HCT116 (cell line): Measurements from ENCODE around the gene LXN. TPM values are rescaled to one million over a fixed set of nuclear protein-coding genes. Genes with fewer than 3 reads are reported as not detected.

ENCODE experiments used
- ATAC-seq: fragments of 200-7000 bp; cut with Tn5 transposase; 2 replicates; pipeline ENCODE4 v1.9.1; 2020; ENCODE audit warnings: mild to moderate bottlenecking, moderate library complexity
- BruUV-seq: library from RNA; stranded (reverse); fragments of 400-500 nt; replicated peaks from 2 replicates; lab custom pipeline; 2021; lab: Mats Ljungman, UMichigan
- CTCF ChIA-PET: fragments of 300-600 bp; sonication (Branson Sonifier 250); formaldehyde crosslinking; loops from one replicate; lab custom pipeline; 2021; ENCODE audit warnings: antibody characterized with exemption; lab: Charles Lee
- POLR2A ChIA-PET: fragments of 300-600, 350-600 bp; sonication (Branson Sonifier 250); formaldehyde crosslinking; loops from one replicate; lab custom pipeline; 2021; ENCODE audit warnings: antibody characterized with exemption; lab: Charles Lee
- RAD21 ChIA-PET, 2 experiments: fragments of 300-600 bp; sonication (Branson Sonifier 250); formaldehyde crosslinking; loops; one replicate each; lab custom pipeline; 2023; ENCODE audit warnings: low total read pairs in 2 of 2; ENCODE audit not compliant: uncharacterized antibody in 2 of 2, unreplicated experiment in 2 of 2, low non-redundant PET in 1 of 2; lab: Charles Lee
- DNase-seq: peaks from one replicate; pipeline ENCODE4 v3.0.0-alpha.2; 2010; ENCODE audit warnings: low read depth, low spot score
- H2AFZ ChIP-seq: fragments of 200-600 bp; shearing (Covaris generic), sonication (generic); 2 replicates; pipeline ENCODE4 v1.6.1; 2017; ENCODE audit warnings: low read depth, mixed run types, mixed read lengths, antibody characterized with exemption, low read length; ENCODE audit not compliant: poor library complexity, severe bottlenecking
- H3K27ac ChIP-seq: 2 replicates; pipeline ENCODE4 v1.5.1; 2012; ENCODE audit warnings: low read depth, low read length
- H3K27me3 ChIP-seq: fragments of 200-600 bp; sonication (generic); 2 replicates; pipeline ENCODE4 v1.6.1; 2016; ENCODE audit warnings: mixed run types, low read length, mixed read lengths; ENCODE audit not compliant: insufficient read depth
- H3K36me3 ChIP-seq, 2 experiments: fragments of 200-500 bp in 1 of 2; fragments of 200-600 bp in 1 of 2; sonication (Bioruptor generic) in 1 of 2; sonication (generic) in 1 of 2; 2 replicates each; pipeline versions ENCODE4 v1.5.1 to v1.6.1; 2014 to 2016; ENCODE audit warnings: low read length in 2 of 2, inconsistent platforms in 1 of 2, mixed read lengths in 1 of 2, mixed run types in 1 of 2; ENCODE audit not compliant: insufficient read depth in 2 of 2, control insufficient read depth in 1 of 2
- H3K4me1 ChIP-seq, 2 experiments: fragments of 200-600 bp in 1 of 2; sonication (generic) in 1 of 2; 2 replicates each; pipeline versions ENCODE4 v1.5.1 to v1.6.1; 2012 to 2017; ENCODE audit warnings: low read length in 2 of 2, inconsistent platforms in 1 of 2, mild to moderate bottlenecking in 1 of 2, mixed read lengths in 1 of 2, mixed run types in 1 of 2, moderate library complexity in 1 of 2; ENCODE audit not compliant: insufficient read depth in 2 of 2, control insufficient read depth in 1 of 2
- H3K4me2 ChIP-seq: fragments of 200-600 bp; sonication (generic); 2 replicates; pipeline ENCODE4 v1.6.1; 2017; ENCODE audit warnings: mixed run types, low read length, mixed read lengths
- H3K4me3 ChIP-seq, 2 experiments: fragments of 200-600 bp in 1 of 2; sonication (generic) in 1 of 2; replicated peaks in 1 of 2; 2 replicates each; pipeline ENCODE4 v1.5.1; 2011 to 2016; ENCODE audit warnings: low read length in 2 of 2, control low read depth in 1 of 2, low read depth in 1 of 2, mild to moderate bottlenecking in 1 of 2, mixed read lengths in 1 of 2, mixed run types in 1 of 2
- H3K79me2 ChIP-seq: fragments of 200-600 bp; sonication (generic); 2 replicates; pipeline ENCODE4 v1.6.1; 2017; ENCODE audit warnings: mild to moderate bottlenecking, mixed run types, low read length, moderate library complexity, mixed read lengths; ENCODE audit not compliant: insufficient read depth
- H3K9ac ChIP-seq: fragments of 200-600 bp; sonication (generic); 2 replicates; pipeline ENCODE4 v1.6.1; 2016; ENCODE audit warnings: low read length, mixed read lengths
- H3K9me2 ChIP-seq: fragments of 200-600 bp; sonication (generic), shearing (Covaris generic); 2 replicates; pipeline ENCODE4 v1.6.1; 2017; ENCODE audit warnings: mixed run types, mild to moderate bottlenecking, moderate library complexity; ENCODE audit not compliant: insufficient read depth
- H3K9me3 ChIP-seq, 2 experiments: fragments of 200-500 bp in 1 of 2; fragments of 200-600 bp in 1 of 2; sonication (Bioruptor generic) in 1 of 2; sonication (generic) in 1 of 2; 2 replicates each; pipeline ENCODE4 v1.6.1; 2014 to 2017; ENCODE audit warnings: low read length in 2 of 2, mixed read lengths in 2 of 2, inconsistent platforms in 1 of 2, low read depth in 1 of 2, mild to moderate bottlenecking in 1 of 2, mixed run types in 1 of 2, moderate library complexity in 1 of 2; ENCODE audit not compliant: control insufficient read depth in 1 of 2, insufficient read depth in 1 of 2
- H4K20me1 ChIP-seq: fragments of 200-600 bp; sonication (generic), shearing (Covaris generic); 2 replicates; pipeline ENCODE4 v1.6.1; 2017; ENCODE audit warnings: mixed run types, mild to moderate bottlenecking, moderate library complexity; ENCODE audit not compliant: insufficient read depth
- ATF3 ChIP-seq: IDR thresholded peaks from 2 replicates; pipeline ENCODE4 v1.6.1; 2012
- CBX3 ChIP-seq: IDR thresholded peaks from 2 replicates; pipeline ENCODE4 v1.6.1; 2012; ENCODE audit warnings: low read depth
- CEBPB ChIP-seq: IDR thresholded peaks from 2 replicates; pipeline ENCODE4 v1.6.1; 2012; ENCODE audit warnings: low read depth
- CTCF ChIP-seq, 3 experiments: fragments of 200-600 bp in 1 of 3; sonication (generic) in 1 of 3; IDR thresholded peaks in 2 of 3; conservative IDR thresholded peaks in 1 of 3; 2 replicates each; pipeline ENCODE4 v1.5.1; 2012 to 2017; ENCODE audit warnings: low read depth in 2 of 3, low read length in 2 of 3, antibody characterized with exemption in 1 of 3, borderline replicate concordance in 1 of 3, control low read depth in 1 of 3, mild to moderate bottlenecking in 1 of 3, mixed read lengths in 1 of 3, mixed run types in 1 of 3, moderate library complexity in 1 of 3; ENCODE audit not compliant: insufficient read depth in 1 of 3
- EGR1 ChIP-seq: IDR thresholded peaks from 2 replicates; pipeline ENCODE4 v1.6.1; 2012; ENCODE audit warnings: low read depth
- ELF1 ChIP-seq: IDR thresholded peaks from 2 replicates; pipeline ENCODE4 v1.6.1; 2012; ENCODE audit warnings: low read depth, borderline replicate concordance
- EZH2 ChIP-seq: fragments of 200-600 bp; sonication (generic); IDR thresholded peaks from 2 replicates; pipeline ENCODE4 v1.6.1; 2017; ENCODE audit warnings: antibody characterized with exemption, mixed run types
- EZH2phosphoT487 ChIP-seq: fragments of 200-600 bp; IDR thresholded peaks from 2 replicates; pipeline ENCODE4 v1.6.1; 2018; ENCODE audit warnings: antibody characterized with exemption, borderline replicate concordance
- FOSL1 ChIP-seq: IDR thresholded peaks from 2 replicates; pipeline ENCODE4 v1.6.1; 2012; ENCODE audit warnings: low read depth
- JUND ChIP-seq: IDR thresholded peaks from 2 replicates; pipeline ENCODE4 v1.6.1; 2012
- POLR2A ChIP-seq: IDR thresholded peaks from 2 replicates; pipeline ENCODE4 v1.7.0; 2011; ENCODE audit warnings: borderline replicate concordance; ENCODE audit not compliant: insufficient read depth, insufficient read length; ENCODE audit errors: extremely low read depth
- REST ChIP-seq: IDR thresholded peaks from 2 replicates; pipeline ENCODE4 v1.6.1; 2012; ENCODE audit warnings: low read depth
- SIN3A ChIP-seq: IDR thresholded peaks from 2 replicates; pipeline ENCODE4 v1.6.1; 2012; ENCODE audit warnings: low read depth
- SP1 ChIP-seq: IDR thresholded peaks from 2 replicates; pipeline ENCODE4 v1.6.1; 2012; ENCODE audit warnings: low read depth
- SRF ChIP-seq: IDR thresholded peaks from 2 replicates; pipeline ENCODE4 v1.6.1; 2012; ENCODE audit warnings: low read depth
- intact Hi-C: fragments of 100-400 bp; cut with micrococcal nuclease; formaldehyde crosslinking; loops from 2 replicates; pipeline ENCODE4 v1.10.0; 2022
- total RNA-seq: library from RNA; stranded (reverse); gene quantifications from one replicate; pipeline ENCODE4 v1.2.1, GENCODE V29; 2021; ENCODE audit not compliant: unreplicated experiment

LXN gene
- total RNA-seq, 1 experiment from 2014 or later = not detected

- H3K9ac ChIP-seq = no peak overlapping the region
- H3K4me1 ChIP-seq = peaks cover 7 to 21% of the 10 kb centered on the region in 2 experiments; a peak in 3 of 4 replicates
- H3K9me3 ChIP-seq = no peaks in the 10 kb centered on the region
- POLR2A ChIA-PET = interaction anchor here (0.6 kb wide), 1 partner anchor 65 kb away, joined by 3 read pairs; no protein-coding TSS in a partner anchor
- BruUV-seq = no TSS peak
- H3K79me2 ChIP-seq = peaks cover 61% of the 10 kb centered on the region
- intact Hi-C loops = loop anchor here (10.0 kb wide), 2 partner anchors 605 to 1035 kb away; no protein-coding TSS in a partner anchor
- TF ChIP-seq SP1 (no peak), SIN3A (no peak), JUND (no peak), SRF (no peak), CEBPB (no peak), EZH2 (no peak), POLR2A (no peak)
- TF ChIP-seq, all 23 proteins: peak for 0
- DNase-seq (no peak), ATAC-seq (peak; percentile 67)
- Histone ChIP-seq H3K4me2 (no peak overlapping the region), H3K27ac (no peak overlapping the region), H3K27me3 (no peaks in the 10 kb centered on the region), H3K36me3 (peaks cover 23 to 30% of the 10 kb centered on the region in 2 experiments), H3K9me2 (no peaks in the 10 kb centered on the region), H3K4me3 (no peak overlapping the region), H4K20me1 (peaks cover 3% of the 10 kb centered on the region; the same call in 1 of the 2 replicates), H2AFZ (no peak overlapping the region)
- ChIA-PET RAD21 (no interaction called here), CTCF (interaction anchor here (2.8 kb wide), 1 partner anchor 9 kb away, joined by 9 read pairs; no protein-coding TSS in a partner anchor)
Measured at GRCh38 chr3:158649791-158650190, 22.7 kb downstream of the LXN start.

GRCh38 chr3:158644345-158644908, 28.0 kb downstream of the LXN start, which contains the start of gene GFM1:
Gene GFM1 (plus strand): TSS chr3:158644527. CDS start chr3:158644635, 108 bp downstream.
- peaks cover 7 to 16% of the 10 kb centered on the region in 2 experiments; a peak in 3 of 4 replicates for H3K4me1 ChIP-seq
- no peaks in the 10 kb centered on the region for H3K9me2 ChIP-seq
- peak within 1 kb of the TSS; percentile 71 for H3K4me2 ChIP-seq
- no peaks in the 10 kb centered on the region for H3K9me3 ChIP-seq
- H3K79me2 ChIP-seq = peaks cover 49% of the 10 kb centered on the region
- H3K4me3 ChIP-seq = peak within 1 kb of the TSS; percentile 86 to 91
- ChIA-PET POLR2A (interaction anchor here (0.7 to 2.6 kb wide), 4 partner anchors 15 to 74 kb away, joined by 3 to 11 read pairs (median 4); partner anchors contain the start of gene MLF1), CTCF (interaction anchor here (0.8 to 3.3 kb wide), 8 partner anchors 10 to 151 kb away, joined by 3 to 26 read pairs (median 4); no protein-coding TSS in a partner anchor), RAD21 (no interaction called here)
- peak within 1 kb of the TSS; percentile 71 for H3K9ac ChIP-seq
- no peaks in the 10 kb centered on the region for H3K27me3 ChIP-seq
- H3K36me3 ChIP-seq = peaks cover 6 to 9% of the 10 kb centered on the region in 2 experiments; a peak in 2 of 4 replicates
- peak within 1 kb of the TSS; percentile 65 for H3K27ac ChIP-seq
- peak within 1 kb of the TSS; percentile 96 for H2AFZ ChIP-seq
- DNase-seq = peak; percentile 93
- no TSS peak for BruUV-seq
- peak; percentile 97 for ATAC-seq
- intact Hi-C loops = loop anchor here (10.0 kb wide), 2 partner anchors 610 to 1030 kb away; no protein-coding TSS in a partner anchor
- no peaks in the 10 kb centered on the region for H4K20me1 ChIP-seq
- TF ChIP-seq ATF3 (no peak), EZH2phosphoT487 (no peak), FOSL1 (no peak), ELF1 (peak; percentile 82), CBX3 (peak; percentile 99), CEBPB (peak; percentile 59; the same call in 1 of the 2 replicates), SRF (peak; percentile 61), CTCF (IDR thresholded peaks at IDR 0.05 in 2 of 3, conservative IDR thresholded peaks at IDR 0.05 in 1 of 3; ENCODE audit: borderline replicate concordance in 1 of 3, insufficient read depth in 1 of 3, low read depth in 2 of 3, low read length in 2 of 3) (peak; percentile 71 to 79 (median 78)), REST (no peak), EGR1 (peak; percentile 47; the same call in 1 of the 2 replicates)
